WI38 (cell line): ENCODE measurements around the gene VAPB.

Experiments used
- H3K4me3 ChIP-seq: 2 replicates; pipeline ENCODE4 v1.5.1; 2011; ENCODE audit warnings: low read depth, mild to moderate bottlenecking, control low read depth, low read length
- TF ChIP-seq, protein P1 (sequence below): IDR thresholded peaks from 2 replicates; pipeline ENCODE4 v1.5.1; 2012; ENCODE audit warnings: low read depth, mild to moderate bottlenecking, control low read depth, low read length

The VAPB gene

DNA sequence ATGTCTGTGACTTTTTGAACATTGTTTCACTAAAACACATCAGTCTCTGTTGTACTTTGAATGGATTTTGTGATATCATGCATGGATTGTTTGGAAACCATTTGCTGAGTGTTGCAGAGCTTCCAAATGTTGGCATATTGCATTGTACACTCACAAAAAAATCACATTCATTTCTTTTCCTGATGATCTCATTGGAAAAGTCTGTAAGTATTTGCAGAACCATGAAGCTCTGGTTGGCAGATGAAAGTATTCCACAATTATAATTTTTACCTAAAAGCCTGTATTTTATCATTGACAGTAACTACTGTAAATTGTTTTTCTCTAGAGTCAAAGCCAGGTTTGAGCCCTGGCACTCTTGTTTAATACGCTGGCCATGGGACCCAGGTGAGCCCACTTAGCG is 42.1 kb downstream of the VAPB start:
- no peak overlapping the region for H3K4me3 ChIP-seq
- TF ChIP-seq, protein P1, sequence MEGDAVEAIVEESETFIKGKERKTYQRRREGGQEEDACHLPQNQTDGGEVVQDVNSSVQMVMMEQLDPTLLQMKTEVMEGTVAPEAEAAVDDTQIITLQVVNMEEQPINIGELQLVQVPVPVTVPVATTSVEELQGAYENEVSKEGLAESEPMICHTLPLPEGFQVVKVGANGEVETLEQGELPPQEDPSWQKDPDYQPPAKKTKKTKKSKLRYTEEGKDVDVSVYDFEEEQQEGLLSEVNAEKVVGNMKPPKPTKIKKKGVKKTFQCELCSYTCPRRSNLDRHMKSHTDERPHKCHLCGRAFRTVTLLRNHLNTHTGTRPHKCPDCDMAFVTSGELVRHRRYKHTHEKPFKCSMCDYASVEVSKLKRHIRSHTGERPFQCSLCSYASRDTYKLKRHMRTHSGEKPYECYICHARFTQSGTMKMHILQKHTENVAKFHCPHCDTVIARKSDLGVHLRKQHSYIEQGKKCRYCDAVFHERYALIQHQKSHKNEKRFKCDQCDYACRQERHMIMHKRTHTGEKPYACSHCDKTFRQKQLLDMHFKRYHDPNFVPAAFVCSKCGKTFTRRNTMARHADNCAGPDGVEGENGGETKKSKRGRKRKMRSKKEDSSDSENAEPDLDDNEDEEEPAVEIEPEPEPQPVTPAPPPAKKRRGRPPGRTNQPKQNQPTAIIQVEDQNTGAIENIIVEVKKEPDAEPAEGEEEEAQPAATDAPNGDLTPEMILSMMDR, result no peak

DNA sequence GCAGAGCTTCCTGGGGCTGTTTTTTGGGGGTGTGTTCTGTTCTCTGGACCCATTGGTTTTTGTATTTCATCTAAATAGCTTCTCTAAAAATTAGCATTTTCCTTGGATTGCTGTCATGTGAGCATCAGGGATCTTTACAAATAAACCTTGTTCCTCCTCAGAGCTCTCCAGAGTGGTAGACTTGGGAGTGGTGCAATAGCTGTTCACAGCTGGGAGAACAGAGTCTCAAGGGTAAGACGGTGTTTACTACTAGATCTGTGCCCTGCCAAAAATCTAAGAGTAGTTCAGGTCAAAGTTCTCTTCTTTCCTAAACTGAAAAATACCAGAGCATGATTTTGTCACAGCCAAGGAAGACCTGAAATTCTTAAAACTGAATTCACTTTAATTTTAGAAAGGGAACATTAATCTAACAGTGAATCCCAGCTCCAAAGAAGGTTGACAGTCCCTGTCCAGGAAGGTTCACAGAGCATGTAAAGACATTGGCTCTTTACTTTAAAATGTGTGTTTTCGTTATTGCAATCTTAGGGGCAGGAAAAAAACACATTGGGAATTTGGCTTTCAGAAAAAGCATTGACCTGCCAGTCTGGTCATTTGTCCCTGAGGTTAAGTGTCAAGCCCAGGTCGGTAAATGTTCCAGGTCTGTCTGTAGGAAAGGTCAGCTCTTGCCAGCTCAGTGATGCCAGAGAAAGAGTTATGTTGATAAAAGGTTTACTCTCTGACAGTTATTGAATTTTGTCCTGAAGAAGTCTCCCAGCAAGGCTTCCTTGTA is 43.3 kb downstream of the VAPB start:
- TF ChIP-seq, protein P1, result no peak
- no peak overlapping the region for H3K4me3 ChIP-seq

DNA sequence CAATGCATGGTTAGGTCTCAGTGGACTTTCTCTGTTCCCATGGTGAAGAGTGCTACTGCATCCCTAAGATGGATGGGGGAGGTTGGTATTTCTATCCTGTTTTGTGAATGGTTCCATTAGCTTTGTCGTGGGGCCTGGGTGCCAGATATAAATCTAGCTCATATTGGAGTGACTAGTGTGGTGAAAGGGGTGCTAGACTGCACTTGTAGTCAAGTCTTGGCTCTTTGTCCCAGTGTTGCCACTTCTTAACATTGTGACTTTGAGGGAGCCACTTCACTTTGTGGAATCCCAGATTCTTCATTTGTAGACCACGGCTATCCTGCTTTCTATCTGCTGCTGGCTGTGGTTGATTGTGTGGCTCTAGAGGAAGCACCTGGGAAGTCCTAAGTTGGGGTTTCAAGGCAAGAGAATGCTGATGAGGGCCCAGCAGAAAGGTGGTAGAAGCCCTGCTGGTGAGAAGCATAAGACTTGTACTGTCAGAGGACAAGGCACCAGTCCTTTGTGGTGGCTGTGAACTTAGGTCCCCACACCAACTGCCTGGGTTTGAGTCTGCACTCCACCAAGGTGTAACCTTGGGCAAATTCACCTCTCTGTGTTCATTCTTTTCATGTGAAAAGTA is 44.1 kb downstream of the VAPB start:
- TF ChIP-seq, protein P1, result no peak
- no peak overlapping the region for H3K4me3 ChIP-seq

DNA sequence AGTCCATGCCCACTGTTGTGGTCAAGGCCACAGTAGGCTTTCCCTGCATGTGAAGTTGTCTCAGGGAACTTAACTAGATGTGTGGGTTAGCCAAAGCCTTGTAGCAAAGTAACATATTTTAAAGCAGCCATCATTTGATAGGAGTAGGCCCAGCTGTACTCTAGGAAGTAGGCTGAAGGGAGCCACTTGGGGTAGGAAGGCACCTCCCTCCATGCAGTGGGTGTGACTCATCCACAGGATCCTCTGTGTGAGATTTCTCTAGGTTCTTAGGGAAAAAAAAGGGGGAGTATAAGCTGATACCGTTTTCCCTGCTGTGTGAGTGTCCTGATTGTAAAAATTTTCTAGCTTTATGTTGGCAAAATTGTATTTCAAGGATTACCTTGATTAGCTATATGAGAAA is 44.7 kb downstream of the VAPB start:
- TF ChIP-seq, protein P1, result no peak
- no peak overlapping the region for H3K4me3 ChIP-seq

DNA sequence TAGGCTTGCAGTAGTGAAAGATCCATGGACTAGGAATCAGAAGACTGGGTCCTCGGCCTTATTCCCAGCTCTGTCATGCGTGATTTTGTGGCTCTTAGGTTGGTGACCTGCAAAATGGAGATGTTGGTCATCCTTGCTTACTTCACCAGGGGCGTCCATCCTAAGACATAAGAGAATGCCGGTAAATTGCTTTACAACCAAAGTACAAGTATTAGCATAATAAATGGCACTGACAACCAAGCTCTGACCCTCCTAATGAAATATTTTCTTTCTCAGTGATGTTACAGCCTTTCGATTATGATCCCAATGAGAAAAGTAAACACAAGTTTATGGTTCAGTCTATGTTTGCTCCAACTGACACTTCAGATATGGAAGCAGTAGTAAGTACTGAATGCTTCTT is 45.3 kb downstream of the VAPB start:
- no peak overlapping the region for H3K4me3 ChIP-seq
- TF ChIP-seq, protein P1, result no peak

DNA sequence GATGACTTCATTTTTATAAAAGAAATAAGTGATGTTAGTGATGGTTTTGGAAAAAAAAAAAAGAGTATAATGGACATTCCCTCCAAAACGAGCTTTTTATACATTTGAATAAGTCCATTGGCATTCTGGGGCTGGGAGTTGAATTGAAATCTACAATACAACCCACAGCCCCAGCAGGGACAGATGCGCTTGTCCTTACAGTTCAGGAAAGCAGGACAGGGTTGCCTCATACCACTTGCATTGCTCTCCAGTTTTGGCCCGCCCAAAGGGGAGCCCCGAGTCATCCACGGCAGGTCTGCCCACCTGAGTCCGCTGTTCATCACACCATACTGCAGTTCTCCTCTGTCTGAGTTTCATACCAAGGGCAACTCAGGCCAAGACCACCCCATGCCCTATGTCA is 46.2 kb downstream of the VAPB start:
- H3K4me3 ChIP-seq, result no peak overlapping the region
- TF ChIP-seq, protein P1, result no peak

DNA sequence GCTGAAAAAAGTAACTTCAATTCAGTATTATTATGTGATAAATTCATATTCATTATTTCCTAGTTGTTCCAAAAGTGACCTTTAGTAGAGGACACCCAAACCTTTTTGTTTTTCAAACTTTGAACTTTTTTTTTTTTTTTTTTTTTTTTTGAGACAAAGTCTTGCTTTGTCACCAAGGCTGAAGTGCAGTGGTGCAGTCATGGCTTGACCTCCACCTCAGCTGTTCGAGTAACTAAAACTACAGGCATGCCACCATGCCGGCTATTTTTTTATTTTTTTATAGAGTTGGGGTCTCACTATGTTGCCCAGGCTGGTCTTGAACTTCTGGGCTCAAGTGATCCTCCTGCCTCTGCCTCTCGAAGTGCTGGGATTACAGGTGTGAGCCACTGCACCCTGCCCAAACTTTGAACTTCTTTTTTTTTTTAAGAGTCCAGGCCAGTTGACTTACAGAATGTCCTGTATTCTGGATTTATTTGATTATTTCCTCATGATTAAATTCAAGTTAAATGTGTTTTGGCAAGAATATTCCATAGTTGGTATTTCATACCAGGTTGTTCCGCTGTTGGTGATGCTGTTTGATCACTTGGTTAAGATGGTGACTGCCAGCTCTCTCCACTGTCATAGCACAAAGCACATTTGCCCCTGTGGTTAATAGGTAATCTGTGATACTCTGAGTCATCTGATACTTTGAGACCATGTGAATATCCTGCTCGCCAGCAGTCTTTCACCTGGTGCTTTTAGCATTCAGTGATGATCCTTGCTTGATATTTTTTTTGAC is 48.0 kb downstream of the VAPB start:
- TF ChIP-seq, protein P1, result no peak
- no peak overlapping the region for H3K4me3 ChIP-seq
